ENCODE results near the gene DOCK2. TPM values are rescaled to one million over a fixed set of nuclear protein-coding genes. Genes with fewer than 3 reads are reported as not detected.
"Not testable (repeated sequence)": the region's sequence is repeated elsewhere in the genome, so short reads cannot be mapped to it uniquely, and the experiment has no call there.

The DOCK2 gene
- total and polyA plus RNA-seq, 2 donors (not counting 3 experiments of a cell fraction or from before 2014, with no cell fraction given): 0.62 to 4.8 TPM

GRCh38 chr5:170092455-170093101 lies 455.5 kb downstream of the DOCK2 start:
- no peaks in the 10 kb centered on the region for H3K9me3 ChIP-seq (replicated peaks; ENCODE audit: control insufficient read depth, insufficient read depth, low read length)
- no peak overlapping the region for H3K9ac ChIP-seq (replicated peaks; ENCODE audit: extremely low read depth, insufficient read depth, low read length)
- H4K20me1 ChIP-seq (replicated peaks; ENCODE audit: control insufficient read depth, extremely low read depth, insufficient read depth, low read length): no peaks in the 10 kb centered on the region
- no peaks in the 10 kb centered on the region for H3K9me1 ChIP-seq (replicated peaks; ENCODE audit: control insufficient read depth, extremely low read depth, insufficient read depth, low read length)
- H2AFZ ChIP-seq (ENCODE audit: low read depth, low read length): no peak overlapping the region
- peaks cover 9 to 12% of the 10 kb centered on the region in 2 experiments for H3K27me3 ChIP-seq (ENCODE audit: control insufficient read depth in 2 of 2, insufficient read depth in 2 of 2, low read length in 2 of 2)
- no peak overlapping the region for H3K4me2 ChIP-seq (ENCODE audit: insufficient read depth, low read length)
- peaks cover 12% of the 10 kb centered on the region for H3K4me1 ChIP-seq (ENCODE audit: control insufficient read depth, extremely low read depth, insufficient read depth, low read length)
- no peak for TF ChIP-seq GATA2 (IDR thresholded peaks at IDR 0.05; ENCODE audit: insufficient read depth, insufficient read length, low read depth, low read length)
- no peak for DNase-seq (ENCODE audit: low read depth, low spot score)
- H3K36me3 ChIP-seq (ENCODE audit: control insufficient read depth in 2 of 2, extremely low read depth in 1 of 2, insufficient read depth in 2 of 2, low read length in 2 of 2): no peaks in the 10 kb centered on the region
- dilution Hi-C loops (cut with MboI; ENCODE audit: extremely low pct_ligation_motif_present, low sequenced_read_pairs): loop anchor here (25.0 kb wide), 1 partner anchor 95 kb away; no protein-coding TSS in a partner anchor
- POLR2A ChIA-PET: no interaction called here
- CTCF ChIA-PET: interaction anchor here (0.8 to 6.9 kb wide), 5 partner anchors 22 to 133 kb away, joined by 3 to 50 read pairs (median 8); partner anchors contain the start of gene INSYN2B
- intact Hi-C loops (cut with micrococcal nuclease): no loop called here
- no peak overlapping the region for H3K4me3 ChIP-seq (replicated peaks in 1 of 3; ENCODE audit: insufficient read depth in 1 of 3, low read depth in 1 of 3, low read length in 3 of 3)
- BruUV-seq (replicated peaks): no TSS peak
- no peak for FAIRE-seq
- H3K27ac ChIP-seq (ENCODE audit: insufficient read depth, low read depth, low read length): no peak overlapping the region
- H3K79me2 ChIP-seq (ENCODE audit: control insufficient read depth, insufficient read depth, low read length): no peaks in the 10 kb centered on the region

DNA sequence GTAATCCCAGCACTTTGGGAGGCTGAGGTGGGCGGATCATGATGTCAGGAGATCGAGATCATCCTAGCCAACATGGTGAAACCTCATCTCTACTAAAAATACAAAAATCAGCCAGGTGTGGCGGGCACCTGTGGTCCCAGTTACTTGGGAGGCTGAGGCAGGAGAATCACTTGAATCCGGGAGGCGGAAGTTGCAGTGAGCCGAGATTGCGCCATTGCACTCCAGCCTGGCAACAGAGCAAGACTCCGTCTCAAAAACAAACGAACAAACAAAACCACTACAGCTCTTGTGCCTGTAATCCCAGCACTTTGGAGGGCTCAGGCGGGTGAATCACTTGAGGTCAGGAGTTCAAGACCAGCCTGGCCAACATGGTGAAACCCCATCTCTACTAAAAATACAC lies 457.3 kb downstream of the DOCK2 start:
- H2AFZ ChIP-seq (ENCODE audit: low read depth, low read length); H4K20me1 ChIP-seq (replicated peaks; ENCODE audit: control insufficient read depth, extremely low read depth, insufficient read depth, low read length); FAIRE-seq; POLR2A ChIA-PET; DNase-seq (ENCODE audit: low read depth, low spot score); H3K27ac ChIP-seq (ENCODE audit: insufficient read depth, low read depth, low read length); H3K9me1 ChIP-seq (replicated peaks; ENCODE audit: control insufficient read depth, extremely low read depth, insufficient read depth, low read length); BruUV-seq (replicated peaks); H3K36me3 ChIP-seq (ENCODE audit: control insufficient read depth in 2 of 2, extremely low read depth in 1 of 2, insufficient read depth in 2 of 2, low read length in 2 of 2); H3K4me2 ChIP-seq (ENCODE audit: insufficient read depth, low read length); H3K79me2 ChIP-seq (ENCODE audit: control insufficient read depth, insufficient read depth, low read length); H3K4me3 ChIP-seq (replicated peaks in 1 of 3; ENCODE audit: insufficient read depth in 1 of 3, low read depth in 1 of 3, low read length in 3 of 3); H3K9me3 ChIP-seq (replicated peaks; ENCODE audit: control insufficient read depth, insufficient read depth, low read length); intact Hi-C loops (cut with micrococcal nuclease); H3K9ac ChIP-seq (replicated peaks; ENCODE audit: extremely low read depth, insufficient read depth, low read length); H3K27me3 ChIP-seq (ENCODE audit: control insufficient read depth in 2 of 2, insufficient read depth in 2 of 2, low read length in 2 of 2): not testable (repeated sequence)
- dilution Hi-C loops (cut with MboI; ENCODE audit: extremely low pct_ligation_motif_present, low sequenced_read_pairs): loop anchor here (25.0 kb wide), 1 partner anchor 93 kb away; no protein-coding TSS in a partner anchor
- CTCF ChIA-PET: interaction anchor here (1.3 to 6.9 kb wide), 4 partner anchors 23 to 127 kb away, joined by 3 to 50 read pairs (median 10); partner anchors contain the start of gene INSYN2B
- H3K4me1 ChIP-seq (ENCODE audit: control insufficient read depth, extremely low read depth, insufficient read depth, low read length): peaks cover 20% of the 10 kb centered on the region
